Neural cell (in vitro differentiated cells): ENCODE results near the gene AMPH. TPM values are rescaled to one million over a fixed set of nuclear protein-coding genes. Genes with fewer than 3 reads are reported as not detected.

Source experiments
- H2AFZ ChIP-seq: fragments of 200-600, 300-800 bp; sonication (generic), shearing (Covaris generic); 2 replicates; pipeline ENCODE4 v1.6.0; 2014; ENCODE audit warnings: low read depth, mild to moderate bottlenecking, antibody characterized with exemption, low read length, moderate library complexity
- H3F3A ChIP-seq: fragments of 200-600 bp; shearing (Covaris generic); 2 replicates; pipeline ENCODE4 v1.6.1; 2016; ENCODE audit warnings: mild to moderate bottlenecking, moderate library complexity, mixed read lengths, antibody characterized with exemption, low read length; ENCODE audit not compliant: insufficient read depth, poor library complexity, severe bottlenecking
- H3K27ac ChIP-seq: fragments of 200-600, 300-800 bp; sonication (generic), shearing (Covaris generic); 2 replicates; pipeline ENCODE4 v1.5.1; 2014; ENCODE audit warnings: mild to moderate bottlenecking, low read length, moderate library complexity
- H3K27me3 ChIP-seq: fragments of 300-800, 200-600 bp; sonication (generic), shearing (Covaris generic); 2 replicates; pipeline ENCODE4 v1.6.0; 2014; ENCODE audit warnings: mild to moderate bottlenecking, low read depth, low read length, moderate library complexity; ENCODE audit not compliant: insufficient read depth
- H3K36me3 ChIP-seq: fragments of 300-800, 200-600 bp; sonication (generic), shearing (Covaris generic); 2 replicates; pipeline ENCODE4 v1.5.1; 2014; ENCODE audit warnings: mild to moderate bottlenecking, antibody characterized with exemption, low read length, moderate library complexity; ENCODE audit not compliant: insufficient read depth
- H3K4me2 ChIP-seq: fragments of 300-800, 200-600 bp; sonication (generic), shearing (Covaris generic); 2 replicates; pipeline ENCODE4 v1.6.0; 2014; ENCODE audit warnings: mild to moderate bottlenecking, low read length
- H3K4me3 ChIP-seq: fragments of 300-800, 200-600 bp; sonication (generic), shearing (Covaris generic); 2 replicates; pipeline ENCODE4 v1.5.1; 2014; ENCODE audit warnings: mild to moderate bottlenecking, low read length, moderate library complexity
- H3K79me2 ChIP-seq: fragments of 200-600 bp; shearing (Covaris generic); replicated peaks from 2 replicates; pipeline ENCODE4 v1.6.0; 2014; ENCODE audit warnings: mild to moderate bottlenecking, low read length, moderate library complexity; ENCODE audit not compliant: insufficient read depth
- H3K9ac ChIP-seq: fragments of 300-800, 200-600 bp; sonication (generic), shearing (Covaris generic); 2 replicates; pipeline ENCODE4 v1.6.1; 2016; ENCODE audit warnings: mild to moderate bottlenecking, low read length, mixed read lengths
- H3K9me2 ChIP-seq: fragments of 200-600 bp; shearing (Covaris generic); 2 replicates; pipeline ENCODE4 v1.6.1; 2016; ENCODE audit warnings: mild to moderate bottlenecking, low read length, mixed read lengths; ENCODE audit not compliant: insufficient read depth
- H3K9me3 ChIP-seq: fragments of 200-600, 300-800 bp; sonication (generic), shearing (Covaris generic); 2 replicates; pipeline ENCODE4 v1.6.1; 2016; ENCODE audit warnings: mild to moderate bottlenecking, mixed run types, low read length, moderate library complexity, mixed read lengths
- H4K20me1 ChIP-seq: fragments of 200-600 bp; shearing (Covaris generic); 2 replicates; pipeline ENCODE4 v1.6.1; 2016; ENCODE audit warnings: mild to moderate bottlenecking, mixed run types; ENCODE audit not compliant: insufficient read depth
- EP300 ChIP-seq: fragments of 450-650 bp; conservative IDR thresholded peaks from 2 replicates; pipeline ENCODE4 v1.6.1; 2014; ENCODE audit warnings: antibody characterized with exemption, mild to moderate bottlenecking, moderate library complexity; ENCODE audit not compliant: poor library complexity, severe bottlenecking
- EZH2 ChIP-seq: fragments of 200-600, 300-800 bp; shearing (Covaris generic), sonication (generic); IDR thresholded peaks from 2 replicates; pipeline ENCODE4 v1.6.1; 2014; ENCODE audit warnings: antibody characterized with exemption, low read length, borderline replicate concordance, mild to moderate bottlenecking; ENCODE audit not compliant: insufficient read depth, poor library complexity, severe bottlenecking
- MXI1 ChIP-seq: fragments of 450-650 bp; conservative IDR thresholded peaks from 2 replicates; pipeline ENCODE4 v1.6.1; 2014; ENCODE audit warnings: antibody characterized with exemption, mild to moderate bottlenecking; ENCODE audit not compliant: poor library complexity, severe bottlenecking
- POLR2AphosphoS5 ChIP-seq: IDR thresholded peaks from 2 replicates; pipeline ENCODE4 v1.6.1; 2012
- RAD21 ChIP-seq: fragments of 450-650 bp; conservative IDR thresholded peaks from 2 replicates; pipeline ENCODE4 v1.6.1; 2014; ENCODE audit warnings: antibody characterized with exemption, mild to moderate bottlenecking, moderate library complexity
- SMC3 ChIP-seq: fragments of 450-650 bp; conservative IDR thresholded peaks from 2 replicates; pipeline ENCODE4 v1.6.1; 2014; ENCODE audit warnings: antibody characterized with exemption, mild to moderate bottlenecking, moderate library complexity; ENCODE audit not compliant: poor library complexity
- TAF1 ChIP-seq: IDR thresholded peaks from 2 replicates; pipeline ENCODE4 v1.6.1; 2012; ENCODE audit warnings: low read depth
- polyA plus RNA-seq: library from polyadenylated mRNA; depleted of rRNA; stranded (reverse); fragments of >200 nt; gene quantifications from 2 replicates; pipeline ENCODE4 v1.2.3, GENCODE V29; 2014
- TF ChIP-seq, protein P1 (sequence below): IDR thresholded peaks from 2 replicates; pipeline ENCODE4 v1.6.1; 2012; ENCODE audit warnings: borderline replicate concordance
- TF ChIP-seq, protein P2 (sequence below): fragments of 450-650 bp; IDR thresholded peaks from 2 replicates; pipeline ENCODE4 v1.5.1; 2014; ENCODE audit warnings: antibody characterized with exemption, mild to moderate bottlenecking, moderate library complexity; ENCODE audit not compliant: poor library complexity, severe bottlenecking

The AMPH gene
- polyA plus RNA-seq, 1 donor from 2014 or later = 33.7 TPM

DNA sequence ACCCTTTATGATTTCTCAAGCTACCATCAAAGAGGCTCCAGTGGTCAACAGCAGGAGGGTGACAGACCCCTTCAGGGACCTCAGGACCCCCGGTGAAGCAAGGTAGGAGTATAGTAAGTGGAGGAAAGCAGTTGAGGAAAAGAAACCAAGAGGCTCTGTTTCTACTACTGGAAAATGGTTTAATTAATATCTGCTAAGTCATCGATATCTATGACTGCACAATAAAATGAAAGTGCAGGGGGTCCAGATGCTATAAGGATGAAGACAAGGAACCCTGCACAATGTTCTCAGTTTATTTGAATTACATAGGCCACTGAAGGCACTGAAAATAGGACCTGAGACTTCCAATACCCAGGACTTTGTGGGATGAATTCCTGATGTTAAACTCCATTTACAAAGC is 23.7 kb downstream of the AMPH start:
- Histone ChIP-seq H3K79me2 (no peaks in the 10 kb centered on the region), H3K36me3 (no peaks in the 10 kb centered on the region), H3K4me3 (no peak overlapping the region), H3K27me3 (no peaks in the 10 kb centered on the region), H3K9ac (no peak overlapping the region), H3K27ac (no peak overlapping the region), H3F3A (no peaks in the 10 kb centered on the region), H3K4me2 (no peak overlapping the region), H4K20me1 (no peaks in the 10 kb centered on the region), H3K9me2 (no peaks in the 10 kb centered on the region), H2AFZ (no peak overlapping the region), H3K9me3 (no peaks in the 10 kb centered on the region)
- TF ChIP-seq TAF1 = no peak
- TF ChIP-seq SMC3 = no peak
- TF ChIP-seq, protein P1, sequence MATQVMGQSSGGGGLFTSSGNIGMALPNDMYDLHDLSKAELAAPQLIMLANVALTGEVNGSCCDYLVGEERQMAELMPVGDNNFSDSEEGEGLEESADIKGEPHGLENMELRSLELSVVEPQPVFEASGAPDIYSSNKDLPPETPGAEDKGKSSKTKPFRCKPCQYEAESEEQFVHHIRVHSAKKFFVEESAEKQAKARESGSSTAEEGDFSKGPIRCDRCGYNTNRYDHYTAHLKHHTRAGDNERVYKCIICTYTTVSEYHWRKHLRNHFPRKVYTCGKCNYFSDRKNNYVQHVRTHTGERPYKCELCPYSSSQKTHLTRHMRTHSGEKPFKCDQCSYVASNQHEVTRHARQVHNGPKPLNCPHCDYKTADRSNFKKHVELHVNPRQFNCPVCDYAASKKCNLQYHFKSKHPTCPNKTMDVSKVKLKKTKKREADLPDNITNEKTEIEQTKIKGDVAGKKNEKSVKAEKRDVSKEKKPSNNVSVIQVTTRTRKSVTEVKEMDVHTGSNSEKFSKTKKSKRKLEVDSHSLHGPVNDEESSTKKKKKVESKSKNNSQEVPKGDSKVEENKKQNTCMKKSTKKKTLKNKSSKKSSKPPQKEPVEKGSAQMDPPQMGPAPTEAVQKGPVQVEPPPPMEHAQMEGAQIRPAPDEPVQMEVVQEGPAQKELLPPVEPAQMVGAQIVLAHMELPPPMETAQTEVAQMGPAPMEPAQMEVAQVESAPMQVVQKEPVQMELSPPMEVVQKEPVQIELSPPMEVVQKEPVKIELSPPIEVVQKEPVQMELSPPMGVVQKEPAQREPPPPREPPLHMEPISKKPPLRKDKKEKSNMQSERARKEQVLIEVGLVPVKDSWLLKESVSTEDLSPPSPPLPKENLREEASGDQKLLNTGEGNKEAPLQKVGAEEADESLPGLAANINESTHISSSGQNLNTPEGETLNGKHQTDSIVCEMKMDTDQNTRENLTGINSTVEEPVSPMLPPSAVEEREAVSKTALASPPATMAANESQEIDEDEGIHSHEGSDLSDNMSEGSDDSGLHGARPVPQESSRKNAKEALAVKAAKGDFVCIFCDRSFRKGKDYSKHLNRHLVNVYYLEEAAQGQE = no peak
- no peak for TF ChIP-seq POLR2AphosphoS5
- TF ChIP-seq, protein P2, sequence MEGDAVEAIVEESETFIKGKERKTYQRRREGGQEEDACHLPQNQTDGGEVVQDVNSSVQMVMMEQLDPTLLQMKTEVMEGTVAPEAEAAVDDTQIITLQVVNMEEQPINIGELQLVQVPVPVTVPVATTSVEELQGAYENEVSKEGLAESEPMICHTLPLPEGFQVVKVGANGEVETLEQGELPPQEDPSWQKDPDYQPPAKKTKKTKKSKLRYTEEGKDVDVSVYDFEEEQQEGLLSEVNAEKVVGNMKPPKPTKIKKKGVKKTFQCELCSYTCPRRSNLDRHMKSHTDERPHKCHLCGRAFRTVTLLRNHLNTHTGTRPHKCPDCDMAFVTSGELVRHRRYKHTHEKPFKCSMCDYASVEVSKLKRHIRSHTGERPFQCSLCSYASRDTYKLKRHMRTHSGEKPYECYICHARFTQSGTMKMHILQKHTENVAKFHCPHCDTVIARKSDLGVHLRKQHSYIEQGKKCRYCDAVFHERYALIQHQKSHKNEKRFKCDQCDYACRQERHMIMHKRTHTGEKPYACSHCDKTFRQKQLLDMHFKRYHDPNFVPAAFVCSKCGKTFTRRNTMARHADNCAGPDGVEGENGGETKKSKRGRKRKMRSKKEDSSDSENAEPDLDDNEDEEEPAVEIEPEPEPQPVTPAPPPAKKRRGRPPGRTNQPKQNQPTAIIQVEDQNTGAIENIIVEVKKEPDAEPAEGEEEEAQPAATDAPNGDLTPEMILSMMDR = no peak
- TF ChIP-seq MXI1 = no peak
- TF ChIP-seq EP300 = no peak
- no peak for TF ChIP-seq EZH2
- no peak for TF ChIP-seq RAD21

DNA sequence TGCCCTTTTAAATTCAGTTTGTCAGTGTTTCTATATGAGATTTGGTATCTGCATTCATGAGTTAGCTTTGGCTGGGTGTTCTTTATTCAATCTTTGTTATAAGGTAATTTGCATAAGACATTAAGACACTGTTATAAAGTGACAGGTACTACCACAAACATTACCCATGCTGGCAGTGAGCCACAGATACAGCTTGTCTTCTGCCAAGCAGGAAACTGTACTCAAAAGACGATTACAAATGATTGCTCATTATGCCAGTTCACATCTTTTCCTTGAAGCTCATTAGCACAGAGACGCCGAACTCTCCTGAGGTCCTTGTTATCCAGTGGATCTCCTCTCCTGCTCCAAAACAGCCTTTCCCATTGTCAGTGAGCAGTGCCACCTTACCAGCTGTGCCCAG is 30.4 kb downstream of the AMPH start:
- H3K9ac ChIP-seq = no peak overlapping the region
- no peaks in the 10 kb centered on the region for H3F3A ChIP-seq
- H3K9me2 ChIP-seq = no peaks in the 10 kb centered on the region
- no peaks in the 10 kb centered on the region for H3K27me3 ChIP-seq
- no peak overlapping the region for H2AFZ ChIP-seq
- no peaks in the 10 kb centered on the region for H4K20me1 ChIP-seq
- TF ChIP-seq MXI1 = no peak
- no peaks in the 10 kb centered on the region for H3K36me3 ChIP-seq
- H3K79me2 ChIP-seq = no peaks in the 10 kb centered on the region
- H3K4me2 ChIP-seq = no peak overlapping the region
- H3K9me3 ChIP-seq = no peaks in the 10 kb centered on the region
- no peak overlapping the region for H3K27ac ChIP-seq
- H3K4me3 ChIP-seq = no peak overlapping the region

DNA sequence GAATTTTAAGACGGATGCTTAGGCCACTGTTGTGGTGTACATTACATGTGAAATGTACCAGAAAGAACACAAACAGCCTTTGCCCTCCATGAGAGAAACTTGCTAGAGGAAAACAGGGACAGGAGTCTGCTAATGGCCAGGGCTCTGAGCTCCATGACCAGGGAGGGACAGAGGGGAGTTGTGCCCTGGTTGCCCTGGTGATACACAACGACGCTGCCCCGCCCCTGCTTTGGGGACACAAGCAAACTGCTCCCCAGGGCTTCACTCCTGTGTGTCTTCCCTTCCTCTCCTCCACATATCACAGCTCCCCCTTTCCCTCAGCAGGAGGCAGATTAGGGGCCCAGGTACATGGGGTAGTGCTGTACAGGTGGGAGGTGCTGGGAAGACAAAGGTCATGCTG is 36.2 kb downstream of the AMPH start:
- Histone ChIP-seq H3K9me3 (no peaks in the 10 kb centered on the region), H3K79me2 (no peaks in the 10 kb centered on the region), H3K9me2 (no peaks in the 10 kb centered on the region), H3K27me3 (no peaks in the 10 kb centered on the region), H3K36me3 (no peaks in the 10 kb centered on the region), H3K4me2 (no peak overlapping the region), H3K27ac (no peak overlapping the region), H3F3A (no peaks in the 10 kb centered on the region), H3K4me3 (no peak overlapping the region), H2AFZ (no peak overlapping the region), H3K9ac (no peak overlapping the region), H4K20me1 (no peaks in the 10 kb centered on the region)
- no peak for TF ChIP-seq SMC3
- no peak for TF ChIP-seq EP300
- no peak for TF ChIP-seq TAF1
- TF ChIP-seq POLR2AphosphoS5 = no peak
- TF ChIP-seq MXI1 = no peak
- no peak for TF ChIP-seq EZH2
- no peak for TF ChIP-seq RAD21
- TF ChIP-seq, protein P2 = no peak
- TF ChIP-seq, protein P1 = no peak
